H1 (cell line): Measurements from ENCODE around the gene EPB41L2. TPM values are rescaled to one million over a fixed set of nuclear protein-coding genes. Genes with fewer than 3 reads are reported as not detected.

Experiments used
- CTCF ChIA-PET: fragments of 300-600 bp; sonication (Branson Sonifier 250); formaldehyde crosslinking; loops from one replicate; lab custom pipeline; 2021; ENCODE audit not compliant: partially characterized antibody; lab: Charles Lee
- POLR2A ChIA-PET: fragments of 300-600 bp; sonication (Branson Sonifier 250); formaldehyde crosslinking; loops from one replicate; lab custom pipeline; 2021; ENCODE audit warnings: inconsistent platforms; ENCODE audit not compliant: partially characterized antibody; lab: Charles Lee
- DNase-seq, 2 experiments: peaks; one replicate each; pipeline versions ENCODE4 v3.0.0 to v3.0.0-alpha.2; 2010 to 2022; ENCODE audit warnings: low spot score in 2 of 2, low read depth in 1 of 2, mixed read lengths in 1 of 2
- FAIRE-seq: peaks from 2 replicates; lab custom pipeline; 2011; peaks lifted over from hg19 to GRCh38; lab: Jason Lieb, UNC
- H2AFZ ChIP-seq: 2 replicates; pipeline ENCODE4 v1.8.1; 2012; ENCODE audit warnings: low read length, inconsistent platforms
- H2AK5ac ChIP-seq: 2 replicates; pipeline ENCODE4 v1.6.1; 2013; ENCODE audit warnings: low read depth, low read length
- H2BK120ac ChIP-seq: replicated peaks from 2 replicates; pipeline ENCODE3; 2013; ENCODE audit warnings: low read depth, low read length, inconsistent platforms
- H2BK12ac ChIP-seq: 2 replicates; pipeline ENCODE4 v1.6.1; 2013; ENCODE audit warnings: low read depth, low read length
- H2BK15ac ChIP-seq: 2 replicates; pipeline ENCODE4 v1.6.1; 2013; ENCODE audit warnings: low read length
- H2BK20ac ChIP-seq: 2 replicates; pipeline ENCODE4 v1.6.1; 2013; ENCODE audit warnings: low read length
- H2BK5ac ChIP-seq: 2 replicates; pipeline ENCODE4 v1.6.1; 2013; ENCODE audit warnings: low read depth, low read length
- H3K14ac ChIP-seq: 2 replicates; pipeline ENCODE4 v1.6.1; 2013; ENCODE audit warnings: inconsistent platforms; ENCODE audit not compliant: insufficient read length
- H3K18ac ChIP-seq: 2 replicates; pipeline ENCODE4 v1.6.1; 2013; ENCODE audit warnings: low read length; ENCODE audit errors: extremely low read depth
- H3K23ac ChIP-seq: 2 replicates; pipeline ENCODE4 v1.6.1; 2013; ENCODE audit warnings: inconsistent platforms; ENCODE audit not compliant: insufficient read length
- H3K23me2 ChIP-seq: 2 replicates; pipeline ENCODE4 v1.6.1; 2013; ENCODE audit warnings: low read depth, low read length
- H3K27ac ChIP-seq: 2 replicates; pipeline ENCODE4 v1.6.1; 2011; ENCODE audit warnings: low read depth, low read length, inconsistent platforms
- H3K27me3 ChIP-seq, 4 experiments: replicated peaks in 1 of 4; 1 replicate in 1 of 4; 2 replicates in 3 of 4; pipeline versions ENCODE4 v1.6.1 to v1.8.1; 2011 to 2013; ENCODE audit warnings: low read length in 3 of 4, mild to moderate bottlenecking in 3 of 4, inconsistent platforms in 2 of 4, mixed read lengths in 2 of 4, moderate library complexity in 1 of 4; ENCODE audit not compliant: control insufficient read depth in 3 of 4, insufficient read depth in 3 of 4; ENCODE audit errors: extremely low read depth in 1 of 4
- H3K36me3 ChIP-seq, 4 experiments: 2 replicates each; pipeline versions ENCODE4 v1.6.1 to v1.8.1; 2011 to 2013; ENCODE audit warnings: mild to moderate bottlenecking in 4 of 4, low read length in 3 of 4, moderate library complexity in 2 of 4, control low read depth in 1 of 4, inconsistent platforms in 1 of 4; ENCODE audit not compliant: insufficient read depth in 4 of 4, control insufficient read depth in 2 of 4
- H3K4ac ChIP-seq: replicated peaks from 2 replicates; pipeline ENCODE3; 2013; ENCODE audit warnings: low read length, low read depth, mixed read lengths, inconsistent platforms; ENCODE audit not compliant: insufficient read length
- H3K4me1 ChIP-seq, 4 experiments: replicated peaks in 1 of 4; 1 replicate in 1 of 4; 2 replicates in 3 of 4; pipeline versions ENCODE4 v1.6.1 to v1.8.1; 2011 to 2013; ENCODE audit warnings: low read length in 3 of 4, inconsistent platforms in 2 of 4, mixed read lengths in 1 of 4; ENCODE audit not compliant: insufficient read depth in 4 of 4, control insufficient read depth in 3 of 4
- H3K4me2 ChIP-seq, 2 experiments: 2 replicates each; pipeline versions ENCODE4 v1.6.1 to v1.8.1; 2011 to 2013; ENCODE audit warnings: low read depth in 2 of 2, low read length in 2 of 2, control low read depth in 1 of 2, inconsistent platforms in 1 of 2, mild to moderate bottlenecking in 1 of 2; ENCODE audit not compliant: insufficient read depth in 1 of 2
- H3K4me3 ChIP-seq, 4 experiments: fragments of 200-600, 300-600 bp in 1 of 4; sonication (generic), shearing (Covaris generic), sonication (Bioruptor Twin) in 1 of 4; 2 replicates each; pipeline versions ENCODE4 v1.5.1 to v1.8.1; 2011 to 2016; ENCODE audit warnings: low read length in 4 of 4, low read depth in 3 of 4, control low read depth in 2 of 4, inconsistent platforms in 2 of 4, mild to moderate bottlenecking in 2 of 4, mixed read lengths in 1 of 4, moderate library complexity in 1 of 4; ENCODE audit not compliant: insufficient read depth in 2 of 4; ENCODE audit errors: extremely low read depth in 1 of 4
- H3K56ac ChIP-seq: replicated peaks from 2 replicates; pipeline ENCODE3; 2013; ENCODE audit warnings: low read depth, mild to moderate bottlenecking, mixed read lengths, low read length, inconsistent platforms; ENCODE audit not compliant: insufficient read length
- H3K79me1 ChIP-seq: 2 replicates; pipeline ENCODE4 v1.6.1; 2013; ENCODE audit warnings: low read depth, low read length, control low read depth
- H3K79me2 ChIP-seq, 2 experiments: 2 replicates each; pipeline versions ENCODE4 v1.6.1 to v1.8.1; 2012 to 2013; ENCODE audit warnings: low read length in 2 of 2, mild to moderate bottlenecking in 2 of 2, inconsistent platforms in 1 of 2; ENCODE audit not compliant: insufficient read depth in 2 of 2, control insufficient read depth in 1 of 2
- H3K9ac ChIP-seq, 4 experiments: replicated peaks in 1 of 4; 1 replicate in 1 of 4; 2 replicates in 3 of 4; pipeline versions ENCODE4 v1.6.1 to v1.8.1; 2011 to 2013; ENCODE audit warnings: low read depth in 3 of 4, low read length in 3 of 4, control low read depth in 2 of 4, mild to moderate bottlenecking in 2 of 4, moderate library complexity in 2 of 4, inconsistent platforms in 1 of 4; ENCODE audit errors: extremely low read depth in 1 of 4
- H3K9me3 ChIP-seq, 2 experiments: 2 replicates each; pipeline versions ENCODE4 v1.6.1 to v1.8.1; 2012 to 2013; ENCODE audit warnings: mild to moderate bottlenecking in 2 of 2, moderate library complexity in 2 of 2, control low read depth in 1 of 2, inconsistent platforms in 1 of 2, low read depth in 1 of 2, low read length in 1 of 2, mixed read lengths in 1 of 2; ENCODE audit not compliant: insufficient read depth in 2 of 2
- H4K20me1 ChIP-seq, 2 experiments: replicated peaks in 1 of 2; 2 replicates each; pipeline versions ENCODE3 to v1.8.1; 2011 to 2013; ENCODE audit warnings: inconsistent platforms in 2 of 2, low read length in 2 of 2, mild to moderate bottlenecking in 1 of 2; ENCODE audit not compliant: insufficient read depth in 2 of 2, control insufficient read depth in 1 of 2
- H4K5ac ChIP-seq: 2 replicates; pipeline ENCODE4 v1.6.1; 2013; ENCODE audit warnings: low read length, low read depth, mixed read lengths, inconsistent platforms; ENCODE audit not compliant: insufficient read length
- H4K8ac ChIP-seq: 2 replicates; pipeline ENCODE4 v1.8.0; 2013; ENCODE audit warnings: mild to moderate bottlenecking, moderate library complexity, low read length, inconsistent platforms; ENCODE audit not compliant: insufficient read depth; ENCODE audit errors: extremely low read depth
- H4K91ac ChIP-seq: replicated peaks from 2 replicates; pipeline ENCODE3; 2013; ENCODE audit warnings: low read length, mixed read lengths, inconsistent platforms; ENCODE audit not compliant: insufficient read length
- BCL11A ChIP-seq, 2 experiments: IDR thresholded peaks; one replicate each; pipeline ENCODE4 v1.6.1; 2011; ENCODE audit warnings: low read depth in 2 of 2, low read length in 2 of 2, mild to moderate bottlenecking in 2 of 2
- CEBPB ChIP-seq: IDR thresholded peaks from 2 replicates; pipeline ENCODE4 v1.6.1; 2012; ENCODE audit warnings: low read depth, low read length
- EGR1 ChIP-seq: IDR thresholded peaks from 2 replicates; pipeline ENCODE4 v1.6.1; 2011; ENCODE audit warnings: low read depth, low read length, borderline replicate concordance
- GTF2F1 ChIP-seq: IDR thresholded peaks from 2 replicates; pipeline ENCODE4 v1.6.1; 2012; ENCODE audit warnings: low read depth, low read length, improper control_type of control experiment, borderline replicate concordance
- MAX ChIP-seq: IDR thresholded peaks from 2 replicates; pipeline ENCODE4 v1.6.1; 2012; ENCODE audit warnings: inconsistent platforms
- PHF8 ChIP-seq: fragments of 200-600 bp; sonication (generic); conservative IDR thresholded peaks from 2 replicates; pipeline ENCODE4 v1.7.1; 2012; ENCODE audit warnings: low read depth, mild to moderate bottlenecking, inconsistent platforms, low read length, moderate library complexity
- POLR2AphosphoS5 ChIP-seq: IDR thresholded peaks from 2 replicates; pipeline ENCODE4 v1.6.1; 2011; ENCODE audit warnings: low read depth, low read length
- RAD21 ChIP-seq, 2 experiments: IDR thresholded peaks in 1 of 2; conservative IDR thresholded peaks in 1 of 2; 2 replicates each; pipeline ENCODE4 v1.6.1; 2011; ENCODE audit warnings: low read depth in 2 of 2, low read length in 2 of 2, improper control_type of control experiment in 1 of 2, inconsistent platforms in 1 of 2, mild to moderate bottlenecking in 1 of 2, moderate library complexity in 1 of 2
- SIRT6 ChIP-seq: IDR thresholded peaks from one replicate; pipeline ENCODE4 v1.7.1; 2012; ENCODE audit warnings: low read length, inconsistent platforms
- SP2 ChIP-seq: IDR thresholded peaks from 2 replicates; pipeline ENCODE4 v1.6.1; 2012; ENCODE audit warnings: mild to moderate bottlenecking, low read length, inconsistent platforms
- SRF ChIP-seq: IDR thresholded peaks from 2 replicates; pipeline ENCODE4 v1.6.1; 2011; ENCODE audit warnings: mild to moderate bottlenecking, low read depth, low read length, moderate library complexity
- TBP ChIP-seq: IDR thresholded peaks from 2 replicates; pipeline ENCODE4 v1.6.1; 2011; ENCODE audit warnings: low read depth, low read length, improper control_type of control experiment
- WGBS, 2 experiments: shearing (Covaris generic) in 1 of 2; methylation state at CpG; one replicate each; pipeline versions ENCODE4 v1.1.6 to v1.1.7; 2013 to 2015; ENCODE audit warnings: low lambda C conversion rate in 2 of 2, mixed read lengths in 2 of 2, inconsistent platforms in 1 of 2, low coverage in 1 of 2, missing lambda C conversion rate in 1 of 2; ENCODE audit not compliant: insufficient replicate concordance in 2 of 2, insufficient coverage in 1 of 2, insufficient read length in 1 of 2; ENCODE audit errors: extremely low coverage in 1 of 2, missing lambda C conversion rate in 1 of 2; 5-methylcytosine and 5-hydroxymethylcytosine counted together
- polyA plus RNA-seq, 7 experiments: library from polyadenylated mRNA; depleted of rRNA in 3 of 7; stranded (reverse) in 5 of 7; unstranded in 2 of 7; fragments of >200 nt in 5 of 7; fragments of 200-250 nt in 2 of 7; gene quantifications; 1 replicate in 5 of 7; 2 replicates in 1 of 7; 4 replicates in 1 of 7; pipeline versions ENCODE4 v1.2.1 to v1.2.3, GENCODE V29; 2011 to 2013; ENCODE audit warnings: missing spikeins in 2 of 7, mixed read lengths in 2 of 7
- total RNA-seq: library from RNA; stranded (reverse); fragmentation: NEBNext Ultra II Directional; extraction: Animal tissue kit (Norgen Biotek cat#: 25700); gene quantifications from 2 replicates; pipeline ENCODE4 v1.2.1, GENCODE V29; 2021

The EPB41L2 gene
- total and polyA plus RNA-seq, 2 of the 8 experiments (the other 6 are each of a cell fraction or from before 2014, with no cell fraction given), result 22.5 to 123 TPM

GRCh38 chr6:131002661-131002980 lies 60.4 kb downstream of the EPB41L2 start:
- Histone ChIP-seq H3K27me3 (no peaks in the 10 kb centered on the region), H3K4me1 (peaks cover 7 to 12% (median 9%) of the 10 kb centered on the region in 4 experiments; a peak in 6 of 7 replicates), H3K23me2 (0 out of 2 replicates have a peak, but pooled peaks cover 2% of the 10 kb centered on the region), H3K14ac (no peak overlapping the region), H2BK15ac (no peak overlapping the region), H2AK5ac (no peak overlapping the region), H3K79me2 (peaks cover 0 to 69% of the 10 kb centered on the region in 2 experiments; a peak in 3 of 4 replicates), H2AFZ (no peak overlapping the region), H3K27ac (no peak overlapping the region), H3K4me2 (no peak overlapping the region), H3K56ac (no peak overlapping the region), H2BK5ac (no peak overlapping the region), H3K79me1 (peaks cover 5% of the 10 kb centered on the region), H4K20me1 (no peaks in the 10 kb centered on the region), H4K8ac (no peak overlapping the region), H3K36me3 (no peaks in the 10 kb centered on the region; a peak in 1 of 8 replicates), H4K5ac (no peak overlapping the region), H4K91ac (no peak overlapping the region), H3K4ac (no peak overlapping the region), H3K23ac (no peak overlapping the region), H2BK120ac (no peak overlapping the region), H2BK20ac (no peak overlapping the region), H3K9me3 (peaks cover 9 to 10% of the 10 kb centered on the region in 2 experiments), H3K4me3 (no peak overlapping the region), H3K18ac (no peak overlapping the region), H3K9ac (no peak overlapping the region), H2BK12ac (no peak overlapping the region)
- CTCF ChIA-PET, result interaction anchor here (1.0 kb wide), 1 partner anchor 9 kb away, joined by 4 read pairs; no protein-coding TSS in a partner anchor
- 87% methylated on average over 3 of the region's 3 CpGs; no CpG with 5 or more reads in 1 of the 2 experiments for WGBS, 2 experiments
- DNase-seq (no peak), FAIRE-seq (no peak)
- TF ChIP-seq SP2 (no peak), TBP (no peak), RAD21 (IDR thresholded peaks at IDR 0.05 in 1 of 2, conservative IDR thresholded peaks at IDR 0.05 in 1 of 2; ENCODE audit: low read depth in 2 of 2, low read length in 2 of 2) (no peak), PHF8 (no peak), BCL11A (IDR thresholded peaks at IDR 0.05; ENCODE audit: low read depth in 2 of 2, low read length in 2 of 2) (no peak), POLR2AphosphoS5 (no peak), EGR1 (no peak), MAX (no peak), CEBPB (no peak), SIRT6 (no peak), SRF (no peak), GTF2F1 (no peak)
- POLR2A ChIA-PET, result interaction anchor here (0.8 kb wide), 1 partner anchor 917 kb away, joined by 3 read pairs; no protein-coding TSS in a partner anchor
